Liver (tissue), 9 donors: Measurements from ENCODE around the gene JAM3. TPM values are rescaled to one million over a fixed set of nuclear protein-coding genes. Genes with fewer than 3 reads are reported as not detected.

ENCODE experiments used
- DNase-seq: peaks from one replicate; pipeline ENCODE4 v3.0.0-alpha.2; 2017; ENCODE audit warnings: low spot score
- H3K27ac ChIP-seq, 2 donors: one replicate each; pipeline ENCODE4 v1.7.0; 2013; ENCODE audit warnings: inconsistent platforms in 2 of 2, low read length in 2 of 2, control low read depth in 1 of 2, low read depth in 1 of 2, mild to moderate bottlenecking in 1 of 2
- H3K27me3 ChIP-seq, 4 donors: one replicate each; pipeline versions ENCODE4 v1.6.1 to v1.7.0; 2013; ENCODE audit warnings: low read length in 3 of 4, inconsistent platforms in 1 of 4, mild to moderate bottlenecking in 1 of 4, moderate library complexity in 1 of 4; ENCODE audit not compliant: control insufficient read depth in 4 of 4, insufficient read depth in 4 of 4
- H3K36me3 ChIP-seq, 4 donors: one replicate each; pipeline versions ENCODE4 v1.6.1 to v1.7.0; 2013; ENCODE audit warnings: low read length in 3 of 4, mild to moderate bottlenecking in 3 of 4, low read depth in 1 of 4, moderate library complexity in 1 of 4; ENCODE audit not compliant: control insufficient read depth in 4 of 4, insufficient read depth in 3 of 4
- H3K4me1 ChIP-seq, 4 donors: one replicate each; pipeline versions ENCODE4 v1.6.1 to v1.7.0; 2013; ENCODE audit warnings: low read length in 3 of 4, mild to moderate bottlenecking in 3 of 4, moderate library complexity in 1 of 4; ENCODE audit not compliant: control insufficient read depth in 4 of 4, insufficient read depth in 4 of 4
- H3K4me3 ChIP-seq, 3 donors: one replicate each; pipeline versions ENCODE4 v1.6.1 to v1.7.0; 2013; ENCODE audit warnings: low read length in 3 of 3, control low read depth in 1 of 3, low read depth in 1 of 3, mild to moderate bottlenecking in 1 of 3
- H3K9ac ChIP-seq, 2 donors: one replicate each; pipeline ENCODE4 v1.7.0; 2013; ENCODE audit warnings: low read length in 2 of 2, mild to moderate bottlenecking in 2 of 2, moderate library complexity in 2 of 2, control low read depth in 1 of 2, low read depth in 1 of 2
- H3K9me3 ChIP-seq, 4 donors: one replicate each; pipeline versions ENCODE4 v1.6.1 to v1.7.0; 2013; ENCODE audit warnings: low read length in 3 of 4; ENCODE audit not compliant: control insufficient read depth in 4 of 4
- EGR1 ChIP-seq, 2 donors: IDR thresholded peaks; 2 replicates each; pipeline ENCODE4 v1.6.1; 2016 to 2018; ENCODE audit warnings: antibody characterized with exemption in 2 of 2, low read depth in 2 of 2
- FOXA1 ChIP-seq: IDR thresholded peaks from 2 replicates; pipeline ENCODE4 v1.6.1; 2016; ENCODE audit warnings: antibody characterized with exemption
- FOXA2 ChIP-seq: IDR thresholded peaks from 2 replicates; pipeline ENCODE4 v1.6.1; 2016; ENCODE audit warnings: antibody characterized with exemption
- GABPA ChIP-seq, 2 donors: IDR thresholded peaks in 1 of 2; conservative IDR thresholded peaks in 1 of 2; 2 replicates each; pipeline ENCODE4 v1.6.1; 2016; ENCODE audit warnings: antibody characterized with exemption in 2 of 2, mild to moderate bottlenecking in 1 of 2, moderate library complexity in 1 of 2
- HNF4A ChIP-seq, 2 donors: conservative IDR thresholded peaks; 2 replicates each; pipeline ENCODE4 v1.6.1; 2016; ENCODE audit warnings: antibody characterized with exemption in 2 of 2, mild to moderate bottlenecking in 2 of 2
- HNF4G ChIP-seq: IDR thresholded peaks from 2 replicates; pipeline ENCODE4 v1.6.1; 2016; ENCODE audit warnings: antibody characterized with exemption
- JUND ChIP-seq, 2 donors: IDR thresholded peaks; 2 replicates each; pipeline ENCODE4 v1.6.1; 2016; ENCODE audit warnings: antibody characterized with exemption in 2 of 2
- MAX ChIP-seq: IDR thresholded peaks from 2 replicates; pipeline ENCODE4 v1.6.1; 2016; ENCODE audit warnings: antibody characterized with exemption
- NR2F2 ChIP-seq: IDR thresholded peaks from 2 replicates; pipeline ENCODE4 v1.6.1; 2016; ENCODE audit warnings: antibody characterized with exemption
- RAD21 ChIP-seq, 2 donors: IDR thresholded peaks; 2 replicates each; pipeline ENCODE4 v1.6.1; 2016; ENCODE audit warnings: antibody characterized with exemption in 2 of 2, mild to moderate bottlenecking in 2 of 2
- RXRA ChIP-seq, 2 donors: IDR thresholded peaks; 2 replicates each; pipeline ENCODE4 v1.6.1; 2017 to 2018; ENCODE audit warnings: antibody characterized with exemption in 2 of 2, mild to moderate bottlenecking in 1 of 2
- SP1 ChIP-seq: IDR thresholded peaks from 2 replicates; pipeline ENCODE4 v1.6.1; 2018; ENCODE audit warnings: antibody characterized with exemption, mild to moderate bottlenecking
- TAF1 ChIP-seq: conservative IDR thresholded peaks from 2 replicates; pipeline ENCODE4 v1.6.1; 2016; ENCODE audit warnings: antibody characterized with exemption, mild to moderate bottlenecking
- YY1 ChIP-seq: IDR thresholded peaks from 2 replicates; pipeline ENCODE4 v1.6.1; 2016; ENCODE audit warnings: antibody characterized with exemption, mild to moderate bottlenecking
- WGBS: extraction: QIAGEN DNeasy Blood & Tissue Kit; methylation state at CpG from one replicate; pipeline ENCODE4 v1.1.7; 2013; 5-methylcytosine and 5-hydroxymethylcytosine counted together
- polyA plus RNA-seq, 2 donors: library from polyadenylated mRNA; stranded (reverse) in 1 of 2; unstranded in 1 of 2; fragments of 200-250 nt in 1 of 2; fragments of >200 nt in 1 of 2; fragmentation: Nextera tagmentation in 1 of 2; extraction: Ambion mirVana in 1 of 2; gene quantifications; one replicate each; pipeline versions ENCODE4 v1.2.1 to v1.2.3, GENCODE V29; 2013 to 2015
- total RNA-seq, 2 donors: library from RNA; depleted of rRNA; stranded (reverse); fragments of >200 nt; gene quantifications; one replicate each; pipeline ENCODE4 v1.2.3, GENCODE V29; 2014
- TF ChIP-seq, protein P1 (sequence below): fragments of 150-350 bp; IDR thresholded peaks from 2 replicates; pipeline ENCODE4 v1.5.1; 2017; ENCODE audit warnings: improper control_type of control experiment, low read depth, low read length; ENCODE audit not compliant: missing input control
- TF ChIP-seq, protein P2 (sequence below): IDR thresholded peaks from 2 replicates; pipeline ENCODE4 v1.6.1; 2016; ENCODE audit warnings: antibody characterized with exemption, mild to moderate bottlenecking
- TF ChIP-seq, protein P3 (sequence below): IDR thresholded peaks from 2 replicates; pipeline ENCODE4 v1.6.1; 2016; ENCODE audit warnings: antibody characterized with exemption
- TF ChIP-seq, protein P4 (sequence below): IDR thresholded peaks from 2 replicates; pipeline ENCODE4 v1.6.1; 2016; ENCODE audit warnings: antibody characterized with exemption
- donor health status: healthy.
- donor health status: healthy.
- donor health status: healthy.
- donor health status: healthy.
- donor health status: healthy.

JAM3 gene
- total and polyA plus RNA-seq, 4 donors = 1.6 to 4.3 (median 2.1) TPM

- no peak overlapping the region for H3K27ac ChIP-seq
- no peaks in the 10 kb centered on the region for H3K36me3 ChIP-seq
- no peak overlapping the region for H3K9ac ChIP-seq
- no peak for DNase-seq
- whole genome bisulfite sequencing = 83% methylated on average over 20 of the region's 20 CpGs
- no peaks in the 10 kb centered on the region for H3K9me3 ChIP-seq
- H3K27me3 ChIP-seq = no peaks in the 10 kb centered on the region
- H3K4me3 ChIP-seq = no peak overlapping the region
- TF ChIP-seq YY1 (no peak), FOXA1 (no peak)
- TF ChIP-seq, protein P1, sequence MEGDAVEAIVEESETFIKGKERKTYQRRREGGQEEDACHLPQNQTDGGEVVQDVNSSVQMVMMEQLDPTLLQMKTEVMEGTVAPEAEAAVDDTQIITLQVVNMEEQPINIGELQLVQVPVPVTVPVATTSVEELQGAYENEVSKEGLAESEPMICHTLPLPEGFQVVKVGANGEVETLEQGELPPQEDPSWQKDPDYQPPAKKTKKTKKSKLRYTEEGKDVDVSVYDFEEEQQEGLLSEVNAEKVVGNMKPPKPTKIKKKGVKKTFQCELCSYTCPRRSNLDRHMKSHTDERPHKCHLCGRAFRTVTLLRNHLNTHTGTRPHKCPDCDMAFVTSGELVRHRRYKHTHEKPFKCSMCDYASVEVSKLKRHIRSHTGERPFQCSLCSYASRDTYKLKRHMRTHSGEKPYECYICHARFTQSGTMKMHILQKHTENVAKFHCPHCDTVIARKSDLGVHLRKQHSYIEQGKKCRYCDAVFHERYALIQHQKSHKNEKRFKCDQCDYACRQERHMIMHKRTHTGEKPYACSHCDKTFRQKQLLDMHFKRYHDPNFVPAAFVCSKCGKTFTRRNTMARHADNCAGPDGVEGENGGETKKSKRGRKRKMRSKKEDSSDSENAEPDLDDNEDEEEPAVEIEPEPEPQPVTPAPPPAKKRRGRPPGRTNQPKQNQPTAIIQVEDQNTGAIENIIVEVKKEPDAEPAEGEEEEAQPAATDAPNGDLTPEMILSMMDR = no peak
- H3K4me1 ChIP-seq = peaks cover 2 to 7% (median 5%) of the 10 kb centered on the region in 4 donors
Measured at GRCh38 chr11:134040386-134041302, 28.2 kb upstream of the JAM3 start.

- TF ChIP-seq YY1 (no peak), EGR1 (IDR thresholded peaks at IDR 0.05; ENCODE audit: low read depth in 2 of 2) (no peak), RAD21 (IDR thresholded peaks at IDR 0.05) (no peak), FOXA2 (no peak), MAX (no peak), JUND (IDR thresholded peaks at IDR 0.05) (no peak), FOXA1 (no peak), NR2F2 (no peak), HNF4G (no peak), SP1 (no peak), TAF1 (no peak), RXRA (IDR thresholded peaks at IDR 0.05) (no peak), GABPA (IDR thresholded peaks at IDR 0.05 in 1 of 2, conservative IDR thresholded peaks at IDR 0.05 in 1 of 2) (no peak), HNF4A (conservative IDR thresholded peaks at IDR 0.05) (no peak)
- TF ChIP-seq, protein P2, sequence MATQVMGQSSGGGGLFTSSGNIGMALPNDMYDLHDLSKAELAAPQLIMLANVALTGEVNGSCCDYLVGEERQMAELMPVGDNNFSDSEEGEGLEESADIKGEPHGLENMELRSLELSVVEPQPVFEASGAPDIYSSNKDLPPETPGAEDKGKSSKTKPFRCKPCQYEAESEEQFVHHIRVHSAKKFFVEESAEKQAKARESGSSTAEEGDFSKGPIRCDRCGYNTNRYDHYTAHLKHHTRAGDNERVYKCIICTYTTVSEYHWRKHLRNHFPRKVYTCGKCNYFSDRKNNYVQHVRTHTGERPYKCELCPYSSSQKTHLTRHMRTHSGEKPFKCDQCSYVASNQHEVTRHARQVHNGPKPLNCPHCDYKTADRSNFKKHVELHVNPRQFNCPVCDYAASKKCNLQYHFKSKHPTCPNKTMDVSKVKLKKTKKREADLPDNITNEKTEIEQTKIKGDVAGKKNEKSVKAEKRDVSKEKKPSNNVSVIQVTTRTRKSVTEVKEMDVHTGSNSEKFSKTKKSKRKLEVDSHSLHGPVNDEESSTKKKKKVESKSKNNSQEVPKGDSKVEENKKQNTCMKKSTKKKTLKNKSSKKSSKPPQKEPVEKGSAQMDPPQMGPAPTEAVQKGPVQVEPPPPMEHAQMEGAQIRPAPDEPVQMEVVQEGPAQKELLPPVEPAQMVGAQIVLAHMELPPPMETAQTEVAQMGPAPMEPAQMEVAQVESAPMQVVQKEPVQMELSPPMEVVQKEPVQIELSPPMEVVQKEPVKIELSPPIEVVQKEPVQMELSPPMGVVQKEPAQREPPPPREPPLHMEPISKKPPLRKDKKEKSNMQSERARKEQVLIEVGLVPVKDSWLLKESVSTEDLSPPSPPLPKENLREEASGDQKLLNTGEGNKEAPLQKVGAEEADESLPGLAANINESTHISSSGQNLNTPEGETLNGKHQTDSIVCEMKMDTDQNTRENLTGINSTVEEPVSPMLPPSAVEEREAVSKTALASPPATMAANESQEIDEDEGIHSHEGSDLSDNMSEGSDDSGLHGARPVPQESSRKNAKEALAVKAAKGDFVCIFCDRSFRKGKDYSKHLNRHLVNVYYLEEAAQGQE = no peak
- TF ChIP-seq, protein P3, sequence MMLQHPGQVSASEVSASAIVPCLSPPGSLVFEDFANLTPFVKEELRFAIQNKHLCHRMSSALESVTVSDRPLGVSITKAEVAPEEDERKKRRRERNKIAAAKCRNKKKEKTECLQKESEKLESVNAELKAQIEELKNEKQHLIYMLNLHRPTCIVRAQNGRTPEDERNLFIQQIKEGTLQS = no peak
- TF ChIP-seq, protein P1 = no peak
- TF ChIP-seq, protein P4, sequence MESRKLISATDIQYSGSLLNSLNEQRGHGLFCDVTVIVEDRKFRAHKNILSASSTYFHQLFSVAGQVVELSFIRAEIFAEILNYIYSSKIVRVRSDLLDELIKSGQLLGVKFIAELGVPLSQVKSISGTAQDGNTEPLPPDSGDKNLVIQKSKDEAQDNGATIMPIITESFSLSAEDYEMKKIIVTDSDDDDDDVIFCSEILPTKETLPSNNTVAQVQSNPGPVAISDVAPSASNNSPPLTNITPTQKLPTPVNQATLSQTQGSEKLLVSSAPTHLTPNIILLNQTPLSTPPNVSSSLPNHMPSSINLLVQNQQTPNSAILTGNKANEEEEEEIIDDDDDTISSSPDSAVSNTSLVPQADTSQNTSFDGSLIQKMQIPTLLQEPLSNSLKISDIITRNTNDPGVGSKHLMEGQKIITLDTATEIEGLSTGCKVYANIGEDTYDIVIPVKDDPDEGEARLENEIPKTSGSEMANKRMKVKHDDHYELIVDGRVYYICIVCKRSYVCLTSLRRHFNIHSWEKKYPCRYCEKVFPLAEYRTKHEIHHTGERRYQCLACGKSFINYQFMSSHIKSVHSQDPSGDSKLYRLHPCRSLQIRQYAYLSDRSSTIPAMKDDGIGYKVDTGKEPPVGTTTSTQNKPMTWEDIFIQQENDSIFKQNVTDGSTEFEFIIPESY = no peak
- H3K4me3 ChIP-seq = no peak overlapping the region
- H3K4me1 ChIP-seq = peaks cover 2 to 7% (median 5%) of the 10 kb centered on the region in 4 donors
- no peaks in the 10 kb centered on the region for H3K36me3 ChIP-seq
- WGBS = 81% methylated on average over 8 of the region's 8 CpGs
- no peak overlapping the region for H3K9ac ChIP-seq
- H3K27ac ChIP-seq = no peak overlapping the region
- peaks cover 0 to 2% (median 0%) of the 10 kb centered on the region in 4 donors for H3K27me3 ChIP-seq
- H3K9me3 ChIP-seq = no peaks in the 10 kb centered on the region
- DNase-seq = no peak
Measured at GRCh38 chr11:134041349-134041748, 27.5 kb upstream of the JAM3 start.
